GM18861 (cell line): ENCODE results near the gene RPGR.

Source experiments
- ATAC-seq: cut with Tn5 transposase; IDR thresholded peaks from one replicate; pipeline ENCODE4 v1.9.1; 2021; ENCODE audit not compliant: unreplicated experiment

RPGR gene

GRCh38 chrX:38268011-38268410, 59.3 kb downstream of the RPGR start:
- no peak for ATAC-seq

- no peak for ATAC-seq
Observed at GRCh38 chrX:38262715-38263620, 64.3 kb downstream of the RPGR start.

GRCh38 chrX:38260231-38260630, 67.1 kb downstream of the RPGR start:
- no peak for ATAC-seq

GRCh38 chrX:38256019-38256418, 71.3 kb downstream of the RPGR start:
- no peak for ATAC-seq

GRCh38 chrX:38249965-38250364, 77.3 kb downstream of the RPGR start:
- ATAC-seq: no peak

GRCh38 chrX:38247051-38247450, 80.3 kb downstream of the RPGR start:
- ATAC-seq: no peak

GRCh38 chrX:38240541-38240940, 86.8 kb downstream of the RPGR start:
- no peak for ATAC-seq

GRCh38 chrX:38236901-38237615, 90.3 kb downstream of the RPGR start:
- ATAC-seq: no peak

- ATAC-seq: no peak
Observed at GRCh38 chrX:38233891-38234667, 93.2 kb downstream of the RPGR start.

GRCh38 chrX:38232079-38232686, 95.1 kb downstream of the RPGR start:
- no peak for ATAC-seq

- ATAC-seq: no peak
Observed at GRCh38 chrX:38225093-38225492, 102.2 kb downstream of the RPGR start.

GRCh38 chrX:38224160-38224559, 103.1 kb downstream of the RPGR start:
- no peak for ATAC-seq

- no peak for ATAC-seq
Observed at GRCh38 chrX:38221391-38221929, 105.8 kb downstream of the RPGR start.

- no peak for ATAC-seq
Observed at GRCh38 chrX:38220415-38221390, 106.6 kb downstream of the RPGR start, which contains the start of gene SRPX. Gene SRPX, minus strand, starts transcription at chrX:38220871. Its CDS starts 79 bp downstream, at chrX:38220792.

- no peak for ATAC-seq
Observed at GRCh38 chrX:38220024-38220414, 107.3 kb downstream of the RPGR start.
